H1 (cell line): ENCODE results near the gene DYNC2I2.

ENCODE experiments used
- EP300 ChIP-seq, 2 experiments: IDR thresholded peaks; 1 replicate in 1 of 2; 2 replicates in 1 of 2; pipeline ENCODE4 v1.6.1; 2011 to 2012; ENCODE audit warnings: low read depth in 2 of 2, low read length in 2 of 2, mild to moderate bottlenecking in 2 of 2, borderline replicate concordance in 1 of 2, inconsistent platforms in 1 of 2, moderate library complexity in 1 of 2
- KDM5A ChIP-seq: fragments of 200-600 bp; IDR thresholded peaks from 2 replicates; pipeline ENCODE4 v1.7.1; 2012; ENCODE audit warnings: mild to moderate bottlenecking, low read length, inconsistent platforms, mixed read lengths
- RFX5 ChIP-seq: IDR thresholded peaks from 2 replicates; pipeline ENCODE4 v1.6.1; 2011; ENCODE audit warnings: low read depth, low read length, improper control_type of control experiment, borderline replicate concordance
- TAF1 ChIP-seq: IDR thresholded peaks from 2 replicates; pipeline ENCODE4 v1.6.1; 2011; ENCODE audit warnings: mild to moderate bottlenecking, low read depth, low read length

DNA sequence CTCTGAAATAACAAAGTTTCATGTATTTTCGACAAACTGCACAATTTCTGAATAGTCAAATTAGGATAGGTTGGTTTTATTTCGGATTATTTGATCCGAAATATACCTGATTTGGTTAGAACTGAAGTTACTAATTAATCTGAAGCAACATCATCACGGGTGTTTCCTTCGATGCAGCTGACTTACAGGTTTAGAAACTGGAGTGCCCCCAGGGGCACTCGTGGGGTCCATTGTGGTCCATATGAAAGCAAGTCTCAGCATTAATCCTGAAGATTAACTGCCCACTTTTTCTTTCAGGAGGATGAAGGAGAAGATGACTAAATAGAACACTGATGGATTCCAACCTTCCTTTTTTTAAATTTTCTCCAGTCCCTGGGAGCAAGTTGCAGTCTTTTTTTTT is 37.7 kb upstream of the DYNC2I2 start:
- TF ChIP-seq KDM5A (no peak), EP300 (IDR thresholded peaks at IDR 0.05; ENCODE audit: borderline replicate concordance in 1 of 2, low read depth in 2 of 2, low read length in 2 of 2) (no peak), TAF1 (no peak), RFX5 (no peak)
